ENCODE data around the gene DDAH1.
"Not testable (repeated sequence)": the region's sequence is repeated elsewhere in the genome, so short reads cannot be mapped to it uniquely, and the experiment has no call there.

DDAH1 gene

DNA sequence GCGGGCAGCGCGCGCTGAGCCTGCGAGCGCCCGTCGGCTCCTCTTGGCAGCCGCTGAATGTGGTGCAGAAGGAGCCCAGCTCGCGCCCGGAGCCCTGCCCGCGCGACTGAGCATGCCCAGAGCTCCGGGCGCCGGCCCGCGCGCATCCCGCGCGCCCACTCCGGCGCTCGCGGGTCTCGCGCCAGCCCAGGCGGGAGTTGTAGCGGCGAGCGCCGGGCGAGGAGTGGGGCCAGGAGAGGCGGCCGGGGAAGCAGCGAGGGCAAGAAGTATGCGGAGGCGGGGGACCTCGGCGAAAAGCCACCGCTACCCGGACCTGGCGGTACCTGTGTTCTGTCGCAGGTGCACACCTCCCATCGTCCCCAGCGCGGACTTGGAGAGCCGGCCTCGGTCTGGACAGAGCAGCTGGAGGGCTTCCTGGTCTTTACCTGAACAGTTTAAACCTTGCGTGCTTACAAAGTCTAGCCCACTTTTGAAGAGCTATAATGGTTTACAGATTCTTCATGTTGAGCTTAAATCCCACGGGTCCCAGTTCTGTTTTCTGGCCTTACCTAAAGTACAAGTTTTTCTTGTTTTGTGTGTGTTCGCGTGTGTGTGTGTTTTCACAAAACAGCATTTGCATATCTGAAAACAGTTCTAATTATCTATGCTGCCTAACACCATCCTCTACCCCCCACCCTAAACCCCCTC, at the start of gene DDAH1:
Gene DDAH1 (minus strand): TSS at position 61 of the 687 bp plus-strand sequence. CDS start 114 bp downstream, outside the sequence.
- DNase-seq (ENCODE audit: low read depth) = no peak

DNA sequence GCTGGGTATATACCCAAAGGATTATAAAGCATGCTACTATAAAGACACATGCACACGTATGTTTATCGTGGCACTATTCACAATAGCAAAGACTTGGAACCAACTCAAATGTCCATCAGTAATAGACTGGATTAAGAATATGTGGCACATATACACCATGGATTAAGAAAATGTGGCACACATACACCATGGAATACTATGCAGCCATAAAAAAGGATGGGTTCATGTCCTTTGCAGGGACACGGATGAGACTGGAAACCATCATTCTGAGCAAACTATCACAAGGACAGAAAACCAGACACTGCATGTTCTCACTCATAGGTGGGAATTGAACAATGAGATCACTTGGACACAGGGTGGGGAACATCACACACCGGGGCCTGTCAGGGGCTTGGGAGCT, 49.0 kb upstream of the DDAH1 start:
- DNase-seq (ENCODE audit: low read depth) = not testable (repeated sequence)

DNA sequence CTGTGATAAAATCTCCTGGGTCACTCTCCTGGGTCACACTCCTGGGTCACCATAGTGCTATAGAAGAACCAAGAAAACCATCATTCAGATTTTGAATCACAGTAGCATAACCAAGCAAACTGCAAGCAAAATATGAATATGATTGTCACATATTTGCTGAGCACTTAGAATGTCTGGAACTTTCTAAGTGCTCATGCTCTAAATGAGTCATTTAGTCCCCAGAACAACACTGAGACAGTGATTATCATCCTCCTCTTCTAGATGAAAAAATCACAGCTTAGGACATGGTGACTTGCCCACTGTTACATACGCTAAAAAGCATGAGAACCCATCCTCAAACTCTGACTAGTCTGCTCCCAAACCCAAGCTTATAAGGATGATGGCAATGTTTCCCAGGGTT, 39.5 kb upstream of the DDAH1 start:
- DNase-seq (ENCODE audit: low read depth) = no peak

DNA sequence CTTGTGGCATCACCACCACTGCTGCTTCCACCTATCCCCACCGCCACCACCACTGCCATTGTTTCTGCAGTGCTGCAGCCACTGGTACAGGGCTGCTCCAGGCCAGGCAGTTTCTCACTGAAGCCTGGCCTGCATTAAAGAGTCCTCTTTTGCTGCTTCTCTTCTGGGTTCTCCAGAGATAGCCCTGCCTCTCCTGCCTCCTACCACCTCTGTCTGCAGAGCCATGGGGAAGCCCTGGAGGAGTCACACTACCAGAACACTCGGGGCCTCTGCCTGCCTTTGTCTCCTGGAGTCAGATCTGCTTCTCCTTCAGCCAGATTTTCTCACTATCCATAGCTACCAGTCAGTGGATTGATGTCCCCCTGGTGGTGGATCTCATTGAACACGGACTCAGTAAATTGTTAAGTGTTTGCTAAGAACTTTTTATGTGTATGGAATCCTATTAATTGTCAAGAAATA, 37.7 kb upstream of the DDAH1 start:
- DNase-seq (ENCODE audit: low read depth) = no peak

DNA sequence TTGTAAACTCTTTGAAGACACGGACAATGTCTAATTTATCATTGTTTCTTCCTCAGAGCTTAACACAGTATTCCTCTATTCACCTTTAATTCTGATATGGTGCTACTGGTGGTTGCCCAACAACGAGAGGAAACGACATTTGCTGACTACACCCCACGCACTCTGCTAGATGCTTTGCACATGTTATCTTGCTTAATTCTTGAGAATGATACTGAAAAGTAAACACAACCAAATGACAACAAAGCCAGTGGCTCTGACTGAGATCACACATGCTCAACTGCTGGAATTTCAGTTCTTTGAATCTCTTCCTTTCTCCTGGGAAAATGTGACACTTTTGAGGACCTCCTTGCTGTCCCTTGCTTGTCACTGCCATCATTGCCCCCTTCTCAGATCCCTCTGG, 37.2 kb upstream of the DDAH1 start:
- DNase-seq (ENCODE audit: low read depth) = no peak

DNA sequence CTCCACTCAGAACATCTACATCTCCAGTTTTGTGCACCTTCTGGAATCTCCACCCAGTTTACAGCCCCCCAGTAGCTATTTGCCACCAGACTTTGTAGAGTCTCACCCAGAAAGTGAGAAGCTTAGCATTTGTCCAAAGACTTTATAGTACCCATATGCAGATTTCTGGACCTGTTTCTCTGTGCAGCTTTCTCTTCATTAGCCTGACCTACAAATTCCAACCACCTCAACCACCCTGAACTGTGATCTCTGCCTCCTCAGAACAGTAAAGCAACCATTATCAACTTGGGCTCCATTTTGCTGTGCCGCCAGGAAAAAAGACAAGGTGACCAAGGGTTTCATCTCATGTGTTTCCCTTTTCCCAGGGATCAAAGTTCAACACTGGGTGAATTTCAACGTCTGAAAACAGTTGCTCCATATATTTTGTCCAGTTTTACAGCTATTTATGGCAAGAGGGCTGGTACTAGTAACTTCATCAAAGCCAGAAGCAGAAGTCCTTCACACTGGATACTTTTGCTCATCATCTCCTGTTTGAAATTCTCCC, 36.5 kb upstream of the DDAH1 start:
- DNase-seq (ENCODE audit: low read depth) = no peak

DNA sequence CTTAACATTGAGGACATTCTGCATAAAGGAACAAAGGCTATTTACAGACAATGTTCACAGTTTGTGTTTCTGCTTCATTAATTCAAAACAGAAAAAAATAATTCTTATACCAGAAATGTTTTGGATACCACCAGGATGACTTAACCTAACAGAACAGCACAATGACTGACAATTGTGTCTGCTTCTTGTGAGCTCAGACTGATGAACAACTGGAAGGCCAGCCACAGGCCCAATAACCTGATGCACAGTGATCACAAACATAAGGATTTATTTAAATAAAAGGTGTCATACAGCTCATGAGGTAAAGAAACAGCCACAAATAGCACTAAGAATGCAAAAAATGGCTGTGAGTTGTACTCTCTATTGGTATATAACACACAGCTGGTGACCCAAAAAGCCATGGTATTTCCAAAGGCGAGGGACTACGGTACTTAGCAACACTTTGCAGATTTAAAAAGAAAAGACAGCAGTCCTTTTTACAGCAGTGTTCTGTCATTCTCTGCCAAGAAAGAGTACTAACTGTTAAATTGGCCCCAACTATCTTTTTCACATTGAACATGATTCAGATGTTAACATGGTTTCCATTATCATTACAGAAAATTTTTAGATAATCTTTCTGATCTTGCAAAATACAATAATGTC, 32.1 kb upstream of the DDAH1 start:
- DNase-seq (ENCODE audit: low read depth) = no peak

DNA sequence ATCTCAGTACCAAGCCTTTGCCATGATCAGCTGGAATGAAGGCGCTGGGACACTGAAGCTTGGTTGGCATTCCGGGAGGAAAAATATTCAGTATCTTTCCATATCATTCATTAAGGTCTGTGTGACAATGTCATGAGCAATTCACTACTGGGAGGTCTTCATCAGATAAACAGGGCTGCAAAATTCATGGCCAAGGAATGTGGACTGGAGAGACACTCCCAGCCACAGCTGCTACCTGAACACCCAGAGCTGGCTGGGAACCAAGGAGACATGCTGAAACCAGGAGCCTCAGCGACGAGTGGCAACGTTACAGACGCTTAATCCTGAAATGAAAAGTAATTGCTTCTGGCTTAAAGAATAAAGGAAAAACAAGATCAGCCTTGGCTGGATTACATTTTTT, 30.6 kb upstream of the DDAH1 start:
- DNase-seq (ENCODE audit: low read depth) = no peak

DNA sequence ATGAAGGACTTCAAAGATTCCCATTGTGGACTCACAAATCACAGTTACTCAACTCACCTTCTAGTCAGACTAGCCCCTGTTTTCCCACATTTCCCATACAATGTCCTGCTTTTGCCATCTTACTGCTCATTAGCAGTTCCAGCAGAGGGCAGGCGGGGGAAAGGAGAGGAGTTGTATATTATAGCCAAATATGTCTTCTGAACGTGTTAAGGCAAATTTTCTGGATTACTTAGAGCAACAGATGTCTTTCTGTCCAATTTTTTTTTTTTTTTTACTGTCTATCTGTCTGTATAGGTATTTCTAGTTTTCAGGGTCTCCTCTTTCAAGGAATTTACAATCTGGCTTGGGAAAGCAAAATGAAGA, 29.9 kb upstream of the DDAH1 start:
- no peak for DNase-seq (ENCODE audit: low read depth)

DNA sequence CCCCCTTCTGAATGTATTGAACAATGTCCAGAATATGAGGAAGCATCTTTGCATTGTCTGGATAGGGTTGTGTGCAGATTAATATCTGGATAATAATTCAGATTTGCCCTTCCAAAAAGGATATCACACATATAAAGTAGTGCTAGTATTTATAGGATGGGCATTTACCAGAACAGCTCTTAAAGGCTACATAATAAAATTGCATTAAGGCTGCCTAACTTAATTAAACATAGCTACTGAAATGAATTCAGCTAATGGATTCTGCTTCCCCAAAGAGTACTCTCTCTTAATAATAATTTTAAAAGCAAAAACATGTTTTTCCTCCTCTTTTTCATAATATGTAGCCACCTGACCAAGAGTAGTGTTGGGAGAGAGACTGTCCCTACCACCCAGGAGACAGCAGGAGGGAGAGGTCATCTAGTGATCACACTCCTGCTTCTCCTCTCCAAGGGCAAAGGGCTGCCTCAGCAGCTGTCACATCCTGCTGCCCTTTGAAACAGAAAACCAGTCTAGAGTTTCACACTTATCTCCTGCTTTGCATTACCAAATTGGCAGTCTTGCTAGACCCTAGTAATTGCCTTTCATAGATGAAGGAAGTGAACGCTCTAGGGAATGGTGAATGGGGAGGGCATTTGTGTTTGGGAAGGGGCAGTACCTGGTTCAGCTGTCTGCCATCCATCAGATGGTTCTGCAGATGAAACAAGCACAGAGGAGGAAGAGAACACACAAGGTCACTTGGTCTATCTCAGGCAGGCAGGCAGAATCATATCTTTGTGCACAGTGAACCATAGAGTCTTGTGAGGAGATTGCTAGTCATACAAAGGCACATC, 29.3 kb upstream of the DDAH1 start:
- DNase-seq (ENCODE audit: low read depth) = no peak

DNA sequence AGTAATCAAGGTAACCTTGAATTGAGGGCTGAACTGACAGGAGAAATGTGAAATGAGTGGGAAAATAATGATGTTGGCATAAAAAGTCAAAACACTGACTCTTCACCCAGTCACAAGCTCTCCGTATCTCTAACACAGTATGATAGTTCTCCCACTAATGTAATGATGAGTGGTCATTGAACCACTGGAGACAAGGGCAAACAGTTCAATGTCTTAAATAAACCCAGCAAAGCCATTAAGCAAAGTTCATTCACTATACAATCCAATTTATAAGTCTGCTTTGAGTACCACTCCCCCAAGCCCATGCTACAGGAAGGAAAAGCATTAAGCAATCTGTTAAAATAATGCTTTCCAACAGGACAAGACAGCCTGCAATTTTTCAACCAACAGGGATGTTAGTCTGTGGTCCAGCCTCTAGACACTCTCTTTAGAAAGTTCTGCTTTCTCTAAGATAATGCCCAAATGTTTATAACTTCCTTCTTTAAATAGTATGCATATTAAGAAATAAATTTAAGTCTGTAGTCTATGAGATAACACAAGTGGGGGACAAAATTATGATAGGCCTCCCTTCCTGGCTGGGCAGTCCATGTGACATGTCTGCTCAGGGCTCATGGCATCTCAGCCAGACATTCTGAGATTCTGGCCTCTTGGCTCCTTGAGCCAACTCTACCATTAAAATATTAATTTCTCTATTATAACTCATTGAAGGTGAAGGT, 25.5 kb upstream of the DDAH1 start:
- no peak for DNase-seq (ENCODE audit: low read depth)

DNA sequence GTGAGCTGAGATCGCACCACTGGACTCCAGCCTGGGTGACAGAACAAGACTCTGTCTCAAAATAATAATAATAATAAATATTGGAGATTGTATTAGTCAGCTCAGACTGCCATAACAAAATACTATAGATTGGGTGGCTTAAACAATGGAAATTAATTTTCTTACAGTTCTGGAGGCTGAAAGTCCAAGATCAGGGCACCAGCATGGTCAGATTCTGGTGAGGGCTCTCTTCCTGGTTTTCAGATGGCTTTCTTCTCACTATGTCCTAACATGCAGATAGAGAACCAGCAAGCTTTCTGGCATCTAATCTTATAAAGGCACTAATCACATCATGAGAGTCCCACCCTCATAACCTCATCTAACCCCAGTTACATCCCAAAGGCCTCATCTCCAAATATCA, 23.2 kb upstream of the DDAH1 start:
- DNase-seq (ENCODE audit: low read depth) = no peak

DNA sequence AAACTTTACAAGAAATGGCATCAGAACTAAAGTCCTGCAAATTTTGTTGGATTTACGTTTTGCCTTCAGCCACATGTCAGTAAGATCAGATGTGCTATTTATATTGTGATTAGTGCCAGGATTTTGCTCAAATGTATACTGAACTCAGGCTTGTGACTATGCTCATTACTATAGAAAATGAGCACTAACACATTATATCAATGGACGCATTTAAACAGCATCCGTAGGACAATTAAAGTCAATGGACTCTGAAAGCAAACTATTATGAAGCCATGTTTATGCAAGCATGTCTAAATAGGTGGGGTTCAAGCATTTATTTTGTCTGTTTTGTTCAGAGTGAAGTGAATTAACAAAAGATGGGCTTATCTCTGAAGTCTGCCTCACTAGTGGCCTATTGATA, 20.6 kb upstream of the DDAH1 start:
- DNase-seq (ENCODE audit: low read depth) = no peak

DNA sequence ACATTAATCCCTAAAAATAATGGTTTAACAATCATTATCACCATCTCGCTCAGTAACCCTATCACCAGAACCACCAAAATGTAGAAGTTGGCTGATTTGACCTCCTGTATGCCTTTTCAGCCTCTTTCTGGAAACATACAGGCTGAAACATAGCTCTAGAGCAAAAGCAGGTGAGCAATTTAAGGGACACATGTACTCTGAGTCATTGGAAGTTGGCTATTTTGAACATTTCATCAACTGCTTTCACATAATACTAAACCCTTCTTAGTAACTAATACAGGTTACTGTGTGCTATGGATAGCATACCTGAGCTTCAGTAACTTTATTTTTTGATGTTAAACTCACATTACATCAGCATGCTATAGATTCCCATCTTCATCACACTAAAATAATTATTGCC, 19.8 kb upstream of the DDAH1 start:
- DNase-seq (ENCODE audit: low read depth) = no peak

DNA sequence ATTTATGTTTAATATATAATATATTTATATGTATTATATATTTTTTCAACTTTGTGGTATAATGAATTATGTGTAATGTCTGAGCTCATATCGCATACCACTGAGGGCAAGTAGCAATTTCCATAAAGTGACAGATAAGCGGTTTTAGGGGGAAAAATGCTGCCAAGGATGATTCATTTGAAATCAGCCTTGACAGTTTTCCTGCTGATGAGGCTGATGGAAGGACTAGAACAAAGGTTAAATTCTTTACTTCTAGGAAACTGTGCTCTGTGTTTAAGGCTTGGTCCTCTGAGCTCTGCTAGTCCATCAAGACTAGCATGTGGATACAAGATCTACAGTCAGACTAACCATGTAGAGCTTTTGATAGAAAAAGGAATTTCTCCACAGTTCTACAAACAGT, 19.3 kb upstream of the DDAH1 start:
- DNase-seq (ENCODE audit: low read depth) = no peak

DNA sequence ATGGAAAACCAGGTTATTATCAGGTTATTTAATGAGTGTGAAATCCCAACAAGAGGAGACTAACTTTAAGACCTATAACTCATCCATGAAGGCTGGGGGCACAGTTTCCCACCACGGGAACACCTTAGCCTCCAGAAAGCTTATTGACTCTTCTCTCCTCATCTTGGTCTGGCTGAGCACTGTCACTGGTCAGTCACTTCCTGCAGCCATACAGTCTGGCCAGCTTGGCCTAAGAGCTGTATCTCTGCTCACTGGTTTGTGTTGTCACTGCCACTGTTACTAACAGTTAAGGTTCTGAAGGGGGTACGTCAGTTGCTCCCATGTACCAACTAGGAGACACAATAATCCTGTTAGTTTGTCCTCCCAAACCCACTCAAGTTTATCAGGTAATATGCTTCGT, 16.7 kb upstream of the DDAH1 start:
- DNase-seq (ENCODE audit: low read depth) = no peak

DNA sequence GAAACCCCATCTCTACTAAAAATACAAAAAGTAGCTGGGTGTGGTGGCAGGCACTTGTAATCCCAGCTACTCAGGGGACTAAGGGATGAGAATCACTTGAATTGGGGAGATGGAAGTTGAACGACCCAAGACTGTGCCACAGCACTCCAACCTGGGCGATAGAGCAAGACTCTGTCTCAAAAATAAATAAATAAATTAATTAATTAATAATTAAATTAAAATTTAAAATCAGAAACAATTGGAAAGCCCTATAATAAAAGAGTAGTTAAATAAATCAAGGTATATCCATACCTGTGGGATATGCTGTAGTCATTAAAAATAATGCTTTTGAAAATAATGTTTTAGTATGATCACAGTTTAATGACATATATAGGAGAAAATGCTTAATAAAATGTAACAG, 15.6 kb upstream of the DDAH1 start:
- DNase-seq (ENCODE audit: low read depth) = no peak

DNA sequence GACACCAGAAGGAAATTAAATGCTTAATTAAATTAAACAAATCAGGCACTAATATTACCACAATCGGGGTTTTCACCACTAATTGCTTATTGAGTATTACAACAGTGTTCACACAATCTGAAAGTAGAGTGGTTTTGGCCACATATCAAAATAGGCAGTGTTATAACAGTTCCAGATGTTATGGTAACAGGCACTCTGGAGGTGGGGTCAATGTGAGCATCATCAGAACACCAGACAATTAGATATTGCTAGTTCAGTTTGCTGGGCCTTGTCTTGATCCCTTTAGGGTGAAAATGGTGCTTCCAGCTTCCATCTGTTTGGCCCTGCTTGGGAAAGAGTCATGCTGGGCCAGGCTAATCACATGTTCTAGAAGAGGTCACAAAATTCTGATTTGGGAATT, 14.5 kb upstream of the DDAH1 start:
- no peak for DNase-seq (ENCODE audit: low read depth)

DNA sequence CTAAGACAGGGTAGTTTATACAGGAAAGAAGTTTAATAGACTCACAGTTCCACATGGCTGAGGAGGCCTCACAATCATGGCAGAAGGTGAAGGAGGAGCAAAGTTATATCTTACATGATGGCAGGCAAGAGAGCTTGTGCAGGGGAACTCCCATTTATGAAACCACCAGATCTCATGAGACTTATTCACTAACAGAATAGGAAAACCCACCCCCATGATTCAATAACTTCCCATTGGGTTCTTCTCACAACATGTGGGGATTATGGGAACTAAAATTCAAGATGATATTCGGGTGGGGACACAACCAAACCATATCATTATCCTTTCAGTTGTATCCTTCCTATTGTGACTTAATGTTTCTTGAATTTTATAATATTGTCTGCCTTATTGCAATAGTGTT, 13.4 kb upstream of the DDAH1 start:
- DNase-seq (ENCODE audit: low read depth) = no peak

DNA sequence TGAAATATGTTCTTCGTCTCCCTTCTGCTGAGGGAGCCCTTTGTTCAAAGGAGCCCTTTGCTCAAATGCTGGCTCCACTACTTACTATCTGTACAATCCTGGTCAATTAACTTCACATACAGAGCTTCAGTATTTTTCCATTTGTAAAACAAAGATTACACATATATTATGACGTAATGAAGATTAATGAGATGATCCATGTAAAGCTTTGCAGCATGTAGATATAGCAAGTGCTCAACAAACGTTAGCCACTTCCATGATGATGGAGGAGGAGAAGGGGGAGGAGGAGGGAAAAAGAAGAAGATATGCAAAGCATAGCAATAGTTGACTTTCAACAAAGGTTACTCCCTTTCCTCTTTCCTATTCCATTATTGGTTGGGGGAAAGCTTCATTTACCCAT, 10.1 kb upstream of the DDAH1 start:
- DNase-seq (ENCODE audit: low read depth) = no peak

DNA sequence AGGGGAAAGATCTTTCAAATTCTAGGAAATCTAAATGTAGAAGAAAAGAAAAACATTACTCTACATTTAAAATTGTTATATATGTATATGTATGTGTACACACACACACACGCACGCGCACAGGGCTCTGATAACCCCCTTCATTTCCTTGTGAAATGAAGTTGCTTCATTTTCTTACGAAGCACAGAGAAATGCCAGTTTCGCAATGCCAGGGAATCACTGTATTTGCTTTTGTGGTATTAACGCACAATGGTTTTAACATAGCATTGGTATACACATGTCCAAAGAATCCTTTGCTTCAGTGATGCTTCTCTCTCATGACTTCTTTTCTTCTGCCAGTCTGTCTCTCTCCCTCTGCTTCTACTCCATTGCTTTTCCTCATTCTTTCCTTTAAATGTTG, 8.4 kb upstream of the DDAH1 start:
- DNase-seq (ENCODE audit: low read depth) = no peak

DNA sequence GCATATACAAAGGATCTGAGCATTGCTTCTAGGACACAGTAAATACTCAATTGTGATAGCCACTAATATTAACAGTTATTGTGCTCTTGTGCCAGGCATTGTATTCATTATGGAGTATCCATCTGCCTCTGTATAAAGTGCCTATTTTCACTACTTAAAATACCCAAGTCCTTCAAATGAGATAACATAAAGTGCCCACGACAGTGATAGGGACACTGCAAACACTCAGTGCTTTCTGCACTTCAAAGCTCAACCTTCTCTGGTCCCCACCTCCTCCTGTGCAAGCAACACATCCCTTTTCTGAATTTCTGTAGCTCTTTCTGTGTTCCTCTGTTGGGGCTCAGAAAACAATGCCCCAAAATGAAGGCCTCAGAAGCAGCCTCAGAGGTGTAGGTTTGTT, 6.6 kb upstream of the DDAH1 start:
- DNase-seq (ENCODE audit: low read depth) = no peak
